GM18499 (cell line): ENCODE measurements around the gene LCN12.
A peak's percentile ranks its signal among the peaks of the same experiment; 100 is the strongest.

Experiments
- ATAC-seq: cut with Tn5 transposase; IDR thresholded peaks from one replicate; pipeline ENCODE4 v1.9.1; 2021; ENCODE audit warnings: moderate number of reproducible peaks; ENCODE audit not compliant: insufficient read depth, unreplicated experiment

The LCN12 gene

DNA sequence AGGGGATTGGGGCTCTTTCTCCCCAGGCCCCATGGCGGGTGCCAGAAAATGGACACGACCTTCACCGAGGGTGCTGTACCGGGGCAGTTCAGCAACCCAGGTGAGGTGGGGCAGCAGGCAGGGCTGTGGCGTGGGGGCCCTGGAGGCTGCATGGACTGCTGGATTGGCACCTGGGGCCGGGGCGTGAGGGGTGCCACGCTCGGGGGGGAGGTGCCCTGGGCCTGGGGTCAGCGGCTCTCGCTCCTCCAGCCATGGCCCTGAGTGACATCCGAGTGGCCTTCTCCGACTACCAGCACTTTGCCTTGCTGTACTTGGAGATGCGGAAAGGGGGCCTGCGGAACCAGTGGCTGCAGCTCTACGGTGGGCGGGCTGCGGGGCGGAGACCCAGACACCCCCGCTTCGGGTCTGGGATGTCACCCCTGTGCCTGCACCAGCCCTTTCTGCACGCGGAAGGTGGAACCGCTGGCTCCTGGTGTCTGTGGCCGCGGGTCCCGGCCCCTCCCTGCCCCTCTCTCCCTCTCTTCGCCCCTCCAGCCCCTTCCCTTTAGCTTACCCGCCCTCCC lies 32.5 kb downstream of the LCN12 start:
- ATAC-seq: no peak

DNA sequence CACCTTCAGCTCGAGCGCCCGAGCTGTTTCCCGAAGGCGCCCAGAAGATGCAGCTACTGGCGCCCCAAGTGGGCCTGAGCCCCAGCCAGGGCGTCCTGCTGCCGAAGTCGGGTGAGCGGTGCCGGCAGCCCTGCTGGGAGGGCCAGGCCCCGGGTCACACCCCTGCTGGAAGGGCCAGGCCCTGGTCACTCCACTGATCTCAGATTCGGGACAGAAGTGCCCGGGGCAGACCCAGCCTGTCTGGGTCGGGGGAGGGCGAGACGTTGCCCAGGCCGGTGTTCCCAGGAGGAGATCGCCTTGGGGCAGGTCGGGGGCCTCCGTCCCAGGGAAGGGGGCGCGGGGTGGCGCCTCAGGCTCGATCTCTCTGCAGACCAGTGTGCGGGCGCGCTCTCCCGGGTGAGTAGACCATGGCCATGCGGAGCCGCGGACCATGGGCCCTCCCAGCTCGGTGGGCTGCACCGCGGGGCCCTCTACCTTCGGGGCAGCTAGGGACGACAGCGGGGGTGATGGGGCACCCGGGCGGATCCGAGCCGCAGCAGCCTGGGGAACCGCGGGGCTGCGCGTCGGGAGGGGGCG lies 33.0 kb downstream of the LCN12 start:
- ATAC-seq: no peak

DNA sequence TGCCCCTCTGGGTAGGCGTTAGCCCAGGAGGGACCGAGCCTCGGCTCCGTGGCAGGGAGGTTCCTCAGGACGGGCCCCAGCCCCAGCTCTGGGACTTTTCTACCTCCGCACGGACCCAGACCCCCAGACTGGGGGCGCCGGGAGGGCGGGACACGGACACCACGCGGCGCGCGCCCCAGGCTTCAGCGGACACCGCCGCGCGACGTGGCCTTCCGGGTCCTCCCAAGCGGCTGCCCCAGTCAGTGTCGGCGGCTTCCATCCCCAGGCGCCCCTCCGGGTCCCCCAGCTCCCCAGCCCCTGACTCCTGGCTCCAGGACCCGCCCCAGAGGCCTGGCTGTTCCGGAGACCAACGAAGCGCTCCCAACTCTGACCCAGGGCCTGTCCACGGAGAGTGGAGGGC lies 33.8 kb downstream of the LCN12 start:
- no peak for ATAC-seq

DNA sequence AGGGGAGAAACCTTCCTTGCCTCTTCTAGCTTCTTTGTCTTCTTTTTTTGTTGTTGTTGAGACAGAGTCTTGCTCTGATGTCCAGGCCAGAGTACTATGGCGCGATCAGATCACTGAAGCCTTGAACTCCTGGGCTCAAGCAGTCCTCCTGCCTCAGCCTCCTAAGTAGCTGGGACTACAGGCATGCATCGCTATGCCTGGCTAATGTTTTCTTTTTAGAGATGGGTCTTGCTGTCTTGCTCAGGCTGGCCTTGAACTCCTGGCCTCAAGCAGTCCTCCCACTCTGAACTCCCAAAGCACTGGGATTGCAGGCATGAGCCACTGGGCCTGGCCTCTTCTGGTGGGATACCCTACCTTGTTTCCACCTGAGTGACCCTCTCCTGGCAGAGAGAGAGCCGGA lies 36.8 kb downstream of the LCN12 start:
- no peak for ATAC-seq

DNA sequence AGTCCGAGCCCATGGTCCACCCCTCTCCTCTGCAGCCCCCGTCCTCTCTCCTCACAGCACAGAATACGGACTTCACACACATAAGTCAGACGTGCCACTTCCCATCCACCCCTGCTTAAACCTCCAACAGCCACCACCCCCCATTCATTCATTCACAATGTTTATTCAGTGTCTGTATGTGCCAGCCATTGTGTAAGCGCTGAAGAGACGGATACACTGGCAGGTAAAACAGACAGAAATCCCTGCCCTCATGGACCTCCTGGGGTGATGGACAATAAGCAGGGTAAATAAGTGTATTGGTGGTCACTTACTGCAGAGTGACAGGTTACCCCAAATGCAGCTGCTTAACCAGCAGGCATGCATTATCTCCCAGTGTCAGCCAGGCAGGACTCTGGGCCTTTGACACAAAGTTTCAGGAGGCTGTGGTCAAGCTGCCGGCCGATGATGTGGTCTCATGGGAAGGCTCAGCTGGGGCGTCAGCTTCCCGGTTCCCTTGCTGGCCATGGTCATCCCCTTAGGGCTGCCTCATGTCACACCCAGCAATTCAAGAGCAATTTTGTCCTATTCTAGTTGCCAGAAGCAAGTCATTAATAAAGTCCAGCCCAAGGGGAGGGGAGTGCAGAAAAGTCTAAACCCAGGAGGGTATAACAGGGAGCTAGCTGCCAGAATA lies 38.3 kb downstream of the LCN12 start:
- no peak for ATAC-seq

DNA sequence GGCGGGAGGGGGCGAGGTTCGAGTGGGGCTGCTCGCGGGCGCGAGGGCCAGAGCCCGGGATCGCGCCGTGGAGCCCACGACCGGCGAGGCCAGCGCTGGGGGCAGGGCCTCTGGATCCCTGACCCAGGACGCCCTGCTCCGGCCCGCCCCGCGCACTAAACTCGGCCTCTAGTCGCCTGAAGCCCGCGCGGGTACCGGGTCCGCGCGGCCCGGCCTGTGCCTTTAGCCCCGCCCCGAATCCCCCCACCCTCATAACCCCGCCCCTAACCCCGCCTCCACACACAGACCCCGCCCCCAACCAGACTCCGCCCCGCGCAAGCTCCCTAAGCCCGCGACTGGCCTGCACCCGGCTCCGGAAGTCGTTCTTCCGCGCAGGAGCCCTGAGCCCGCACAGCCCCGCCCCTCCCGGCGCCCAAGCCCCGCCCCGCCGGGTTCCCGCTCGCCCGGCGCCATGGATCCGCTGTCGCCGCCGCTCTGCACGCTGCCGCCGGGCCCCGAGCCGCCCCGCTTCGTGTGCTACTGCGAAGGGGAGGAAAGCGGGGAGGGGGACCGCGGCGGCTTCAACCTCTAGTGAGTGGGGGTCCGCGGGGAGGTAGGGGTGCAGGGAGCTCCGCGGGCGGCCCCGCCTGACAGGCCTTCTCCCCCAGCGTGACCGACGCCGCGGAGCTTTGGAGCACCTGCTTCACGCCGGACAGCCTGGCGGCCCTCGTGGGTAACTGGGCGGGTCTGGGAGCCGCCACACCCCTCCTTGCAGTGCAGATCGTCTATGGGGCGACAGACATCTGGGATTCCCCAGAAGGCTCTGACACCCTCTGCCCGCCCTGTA lies 40.1 kb downstream of the LCN12 start, which contains the start of gene PAXX:
TSS of gene PAXX (plus strand) at position 430 of the 826 bp plus-strand sequence. CDS start at position 452, 22 bp downstream.
- ATAC-seq: peak; percentile 65

DNA sequence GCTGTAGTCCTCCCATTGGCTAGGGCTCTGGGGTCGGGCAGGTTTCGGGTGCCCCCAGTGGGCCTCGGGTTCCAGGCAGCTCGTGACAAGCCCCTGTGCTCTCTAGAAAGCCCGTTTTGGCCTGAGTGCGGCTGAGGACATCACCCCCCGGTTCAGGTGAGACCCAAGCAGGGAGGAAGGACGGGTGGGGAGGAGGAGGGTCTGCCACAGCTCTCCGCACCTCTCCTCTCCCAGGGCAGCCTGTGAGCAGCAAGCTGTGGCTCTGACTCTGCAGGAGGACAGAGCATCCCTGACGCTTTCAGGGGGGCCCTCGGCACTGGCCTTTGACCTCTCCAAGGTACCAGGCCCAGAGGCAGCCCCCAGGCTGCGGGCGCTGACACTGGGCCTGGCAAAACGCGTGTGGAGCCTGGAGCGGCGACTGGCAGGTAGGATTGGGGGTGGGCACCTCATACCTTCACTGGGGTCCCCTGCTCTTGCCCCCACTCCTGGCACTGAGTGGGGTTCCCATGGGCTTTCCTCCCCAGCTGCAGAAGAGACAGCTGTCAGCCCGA lies 40.8 kb downstream of the LCN12 start:
- no peak for ATAC-seq

DNA sequence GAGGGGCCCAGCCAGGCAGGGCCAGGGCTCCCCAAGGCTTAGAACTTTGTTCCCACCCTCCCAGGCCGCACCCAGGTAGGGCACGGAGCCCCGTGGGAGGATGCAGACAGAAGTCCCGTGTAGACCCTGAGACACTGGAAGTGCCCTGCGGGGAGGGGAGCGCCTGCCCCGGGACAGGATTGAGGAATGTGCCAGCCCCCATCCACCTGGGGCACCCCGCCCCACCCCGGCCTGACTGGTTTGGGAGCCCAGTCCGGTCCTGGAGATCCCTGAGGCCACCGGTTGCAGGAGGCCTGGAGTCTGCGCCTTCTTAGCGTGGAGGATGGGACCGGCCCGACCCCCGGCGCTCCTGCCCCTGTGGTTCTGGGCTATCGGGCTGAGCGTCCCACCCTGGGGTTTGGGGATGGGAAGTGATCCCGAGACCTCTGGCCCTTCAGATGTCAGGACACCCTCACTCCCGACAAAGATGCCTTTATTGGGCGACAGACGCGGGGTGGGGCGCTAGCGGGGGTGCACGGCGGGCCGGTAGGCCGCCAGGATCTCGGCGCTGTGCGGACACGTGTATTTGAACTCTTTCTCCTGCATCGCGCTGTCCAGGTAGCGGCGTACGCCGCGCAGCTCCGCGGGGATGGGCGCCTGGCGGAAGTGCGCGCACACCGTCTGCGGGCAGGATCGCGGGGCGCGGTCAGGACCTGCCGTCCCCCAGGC lies 42.3 kb downstream of the LCN12 start:
- no peak for ATAC-seq

DNA sequence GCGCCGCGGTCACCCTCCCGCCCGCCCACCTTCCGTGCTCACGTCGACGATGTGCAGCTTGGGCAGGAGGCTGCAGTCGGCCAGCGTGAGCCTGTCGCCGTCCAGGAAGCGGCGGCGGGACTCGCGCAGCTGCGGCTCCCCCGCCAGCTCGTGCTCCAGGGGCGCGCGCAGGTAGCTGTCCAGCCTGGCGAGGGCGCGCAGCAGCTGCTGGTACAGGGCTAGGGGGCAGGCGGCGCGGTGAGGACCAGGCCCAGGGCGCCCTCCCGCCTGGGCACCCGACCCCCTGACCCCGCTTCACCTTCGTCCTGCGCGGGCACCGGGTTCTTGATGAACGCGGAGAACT lies 42.8 kb downstream of the LCN12 start:
- no peak for ATAC-seq

DNA sequence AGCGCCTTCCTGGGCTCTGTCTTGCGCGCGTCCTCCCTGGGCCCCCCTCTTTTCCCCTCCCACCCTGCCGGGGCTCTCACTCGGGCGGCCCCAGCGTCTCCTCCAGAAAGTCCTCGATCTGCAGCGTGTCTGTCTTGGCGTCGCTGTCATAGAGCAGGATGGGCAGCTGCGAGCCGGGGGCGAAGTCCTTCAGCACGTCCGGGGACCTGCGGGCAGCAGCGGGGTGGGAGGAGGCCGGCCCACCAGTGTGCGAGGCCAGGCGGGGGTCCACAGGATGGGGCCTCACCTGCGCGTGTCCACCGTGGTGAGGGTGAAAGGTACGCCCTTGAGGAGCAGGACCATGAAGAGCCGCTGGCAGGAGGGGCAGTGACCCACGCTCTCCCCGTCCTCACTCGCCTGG lies 43.3 kb downstream of the LCN12 start:
- ATAC-seq: no peak

DNA sequence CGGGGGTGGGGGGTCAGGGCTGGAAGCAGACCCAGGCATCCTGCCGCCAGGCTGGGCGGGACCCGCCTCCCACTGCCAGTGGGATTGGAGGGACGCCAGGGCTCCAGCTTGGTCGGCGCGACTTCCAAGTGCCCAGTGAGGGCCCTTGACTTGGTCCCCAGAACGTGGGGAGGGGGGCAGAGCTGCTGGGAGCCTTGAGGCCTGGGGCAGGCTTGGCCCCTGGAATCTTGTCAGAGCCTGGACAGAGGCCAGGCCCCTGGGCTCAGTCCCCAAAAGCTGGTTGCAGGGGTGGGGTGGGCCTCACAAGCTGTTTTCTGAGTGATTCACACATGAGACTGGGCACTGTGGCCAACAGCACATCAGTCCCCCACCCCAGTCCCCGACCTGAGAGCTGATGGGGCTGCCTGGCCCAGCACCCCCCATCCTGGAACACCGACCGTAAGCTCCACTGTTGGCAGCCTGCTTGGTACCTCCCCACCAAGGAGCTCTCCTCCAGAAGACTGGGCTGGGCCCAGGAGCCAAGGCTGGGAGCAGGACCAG lies 43.8 kb downstream of the LCN12 start:
- no peak for ATAC-seq

DNA sequence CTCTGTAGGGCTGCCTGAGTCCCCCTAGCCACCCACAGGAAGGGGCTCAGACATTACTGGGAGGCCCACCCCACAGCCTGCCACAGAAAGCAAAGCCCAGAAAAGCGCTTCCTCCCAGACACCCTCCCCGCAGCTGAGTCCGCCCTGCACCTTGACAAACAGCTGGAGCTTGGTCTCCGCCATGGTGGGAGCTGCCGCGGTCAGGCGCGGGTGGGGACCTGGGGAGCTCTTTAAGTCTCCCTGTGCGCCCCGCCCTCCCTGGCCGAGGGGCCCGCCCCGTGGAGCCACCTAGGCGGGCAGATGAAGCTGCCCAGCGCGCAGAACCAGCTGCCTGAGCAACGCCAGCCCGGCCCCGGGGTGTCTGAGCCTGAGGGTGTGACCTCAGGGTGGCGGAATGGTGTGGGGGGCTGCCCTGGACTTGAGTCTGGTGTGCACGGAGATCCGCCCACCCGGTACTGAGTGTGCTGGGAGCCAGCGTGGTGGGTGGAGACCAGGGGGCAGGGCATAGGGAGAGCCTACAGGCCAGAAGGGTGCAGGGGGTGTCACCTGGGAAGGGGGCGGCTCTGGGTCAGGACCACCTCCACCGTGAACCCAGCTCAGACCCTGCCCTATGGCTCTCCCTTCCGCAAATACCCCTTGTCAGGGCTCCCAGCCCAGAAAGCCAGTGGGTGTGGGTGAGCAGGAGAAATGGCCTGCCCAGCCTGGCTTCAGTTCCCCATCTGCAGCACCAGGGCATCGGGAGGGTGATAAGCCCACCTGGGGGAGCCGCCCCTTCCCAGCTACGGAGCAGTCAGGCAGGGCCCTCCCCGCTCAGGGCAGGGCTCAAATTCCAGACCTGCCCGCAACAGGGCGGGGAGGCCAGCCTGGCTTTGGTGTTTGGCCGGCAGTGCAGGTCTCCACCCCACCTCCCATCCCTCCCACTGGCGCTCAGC lies 44.6 kb downstream of the LCN12 start, which contains the start of gene CLIC3:
TSS of gene CLIC3 (minus strand) at position 208 of the 932 bp plus-strand sequence. CDS start at position 183, 25 bp downstream.
- no peak for ATAC-seq

DNA sequence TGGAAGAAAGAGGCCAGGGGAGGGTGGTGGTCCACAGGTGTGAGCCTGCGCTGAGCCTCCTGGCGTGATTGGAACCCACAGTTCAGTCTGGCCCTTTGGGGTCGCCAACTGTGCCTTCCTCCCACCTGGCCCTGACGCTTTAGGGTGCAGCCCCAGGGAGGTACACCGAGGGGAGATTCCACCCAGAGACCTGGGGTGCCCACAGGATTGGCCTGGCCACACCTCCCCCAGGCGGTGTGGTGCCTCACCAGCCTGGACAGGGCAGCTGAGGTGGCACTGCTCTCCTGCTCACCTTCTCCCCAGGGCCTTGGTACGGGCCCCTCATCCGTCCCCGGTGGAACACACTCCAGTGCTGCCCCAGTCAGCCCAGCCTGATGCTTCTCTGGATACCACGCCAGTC lies 45.3 kb downstream of the LCN12 start:
- ATAC-seq: no peak

DNA sequence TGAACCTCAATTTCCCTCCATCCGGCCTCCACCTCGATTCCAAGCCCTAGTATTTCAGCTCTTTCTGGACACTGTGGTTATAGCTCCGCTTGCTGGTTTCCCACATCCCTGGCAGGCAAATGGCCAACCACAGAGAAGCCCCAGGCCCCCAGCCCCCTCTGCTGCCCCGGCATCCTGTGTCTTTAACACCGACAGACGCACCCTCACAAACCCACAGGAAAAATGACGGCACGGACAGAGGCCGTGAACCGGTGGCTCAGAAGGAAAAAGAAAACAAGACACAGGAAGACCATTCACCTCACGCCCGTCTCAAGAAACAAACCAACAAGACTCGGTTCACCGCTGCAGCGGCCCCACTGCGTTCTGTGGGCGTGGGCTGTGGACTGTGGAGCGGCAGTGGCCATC lies 45.8 kb downstream of the LCN12 start:
- no peak for ATAC-seq

DNA sequence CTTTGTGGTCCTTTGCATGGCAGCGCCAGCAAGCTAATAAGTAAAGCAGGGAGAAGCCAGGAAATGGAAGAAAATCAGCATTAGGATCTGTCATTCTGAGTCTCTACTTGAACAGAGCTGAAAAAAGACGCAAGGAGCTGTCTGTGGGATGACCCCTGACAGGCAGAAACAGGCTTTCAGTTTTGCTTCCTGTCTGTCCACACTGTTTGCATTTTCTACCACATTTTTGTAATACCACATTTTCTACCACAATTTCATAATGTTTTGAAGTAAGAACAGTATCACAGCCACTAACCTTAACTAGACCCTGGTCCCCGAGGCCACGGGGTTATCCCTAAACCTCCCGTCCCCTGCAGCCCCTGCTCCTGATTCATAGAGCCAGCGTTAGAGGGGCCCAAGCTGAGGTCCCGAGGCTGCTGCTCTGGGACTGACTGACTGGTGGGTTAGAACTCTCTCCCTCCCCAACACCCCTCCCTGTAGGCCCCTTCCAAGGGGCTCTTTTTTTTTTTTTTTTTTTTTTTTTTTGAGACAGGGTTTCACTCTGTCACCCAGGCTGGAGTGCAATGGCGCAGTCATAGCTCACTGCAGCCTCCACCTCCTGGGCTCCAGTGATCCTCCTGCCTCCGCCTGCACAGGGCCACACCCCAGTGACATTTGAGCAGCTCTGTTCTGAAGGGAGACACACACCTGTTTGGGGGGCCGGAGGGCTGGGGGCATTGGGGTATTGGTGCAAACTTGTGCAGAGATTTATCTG lies 48.3 kb downstream of the LCN12 start:
- peak; percentile 63 for ATAC-seq

DNA sequence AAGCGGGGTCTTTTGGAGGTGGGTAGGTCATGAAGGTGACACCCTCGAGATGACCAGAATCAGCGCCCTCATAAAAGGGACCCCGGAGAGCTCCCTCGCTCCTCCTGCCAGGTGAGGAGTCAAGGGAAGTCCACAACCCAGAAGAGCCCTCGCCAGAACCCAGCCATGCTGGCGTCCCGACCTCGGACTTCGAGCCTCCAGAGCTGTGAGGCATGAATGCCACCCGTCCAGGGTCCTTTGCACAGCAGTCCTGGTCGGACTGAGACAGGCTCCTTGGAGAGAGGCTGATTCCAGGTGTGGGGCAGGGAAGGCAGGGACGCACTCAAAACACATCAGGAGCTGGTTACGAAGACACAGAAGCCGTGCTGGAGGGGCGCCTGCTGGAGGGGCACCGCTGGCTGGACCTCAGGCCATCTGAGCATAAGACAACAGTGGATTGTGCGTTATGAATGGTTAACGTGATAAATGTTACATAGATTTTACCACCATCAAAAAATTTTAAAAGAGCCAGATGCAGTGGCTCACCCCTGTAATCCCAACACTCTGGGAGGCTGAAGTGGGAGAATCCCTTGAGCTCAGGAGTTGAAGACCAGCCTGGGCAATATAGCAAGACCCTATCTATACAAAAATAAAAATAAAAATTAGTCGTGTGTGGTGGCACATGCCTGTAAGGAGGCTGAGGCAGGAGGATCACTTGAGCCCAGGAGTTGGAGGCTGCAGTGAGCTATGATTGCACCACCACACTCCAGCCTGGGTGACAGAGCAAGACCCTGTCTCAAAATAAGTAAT lies 50.0 kb downstream of the LCN12 start:
- ATAC-seq: no peak

DNA sequence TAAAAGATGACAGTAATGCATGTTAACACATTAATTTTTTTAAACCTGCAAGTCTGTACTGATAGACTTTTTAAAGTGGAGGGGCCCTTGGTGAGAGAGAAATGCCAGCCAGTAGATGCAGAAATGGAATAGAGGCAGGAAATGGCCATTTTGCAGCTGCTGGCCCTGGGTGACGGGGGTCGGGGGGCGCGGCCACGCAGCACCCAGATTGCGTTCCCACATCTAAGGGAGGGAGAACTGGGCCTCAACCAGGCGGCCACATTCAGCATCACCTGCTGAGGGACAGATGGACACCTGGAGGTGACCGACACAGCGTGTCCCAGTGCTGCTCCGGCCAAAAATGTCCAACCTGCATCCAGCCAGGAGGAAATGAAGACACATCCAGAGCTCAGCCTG lies 50.6 kb downstream of the LCN12 start:
- ATAC-seq: no peak
